Esophagus muscularis mucosa (tissue), 3 donors: ENCODE measurements around the gene CXCL12.

Experiments
- POLR2A ChIP-seq: fragments of 450-650 bp; IDR thresholded peaks from one replicate; pipeline ENCODE4 v1.6.1; 2017; ENCODE audit warnings: antibody characterized with exemption, moderate library complexity, mild to moderate bottlenecking, low read depth
- TF ChIP-seq, protein P1 (sequence below), 3 experiments: fragments of 200-600 bp in 2 of 3; fragments of 450-650 bp in 1 of 3; sonication (generic) in 2 of 3; IDR thresholded peaks; one replicate each; pipeline ENCODE4 v1.5.1; 2017 to 2019; ENCODE audit warnings: antibody characterized with exemption in 3 of 3, mild to moderate bottlenecking in 2 of 3, moderate library complexity in 1 of 3

DNA sequence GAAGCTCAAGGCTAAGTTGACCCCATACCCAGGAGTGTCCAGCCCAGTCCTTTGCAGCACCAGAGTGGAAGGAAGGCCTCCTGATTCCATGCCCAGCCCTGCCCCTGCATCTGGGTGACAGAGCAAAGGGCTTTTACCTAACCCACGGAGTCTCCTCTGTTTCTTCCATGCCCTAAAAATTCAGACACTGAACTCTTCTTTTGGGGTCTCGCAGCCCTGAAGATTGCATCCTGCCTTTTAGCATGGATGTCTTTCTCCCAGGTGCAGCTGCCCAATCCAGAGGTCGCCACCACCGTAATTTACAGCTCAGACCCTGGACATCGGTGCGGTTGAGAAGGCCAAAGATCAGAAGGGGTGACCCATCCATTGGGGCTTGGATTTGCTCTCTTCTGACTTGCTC is 50.8 kb downstream of the CXCL12 start:
- TF ChIP-seq, protein P1, sequence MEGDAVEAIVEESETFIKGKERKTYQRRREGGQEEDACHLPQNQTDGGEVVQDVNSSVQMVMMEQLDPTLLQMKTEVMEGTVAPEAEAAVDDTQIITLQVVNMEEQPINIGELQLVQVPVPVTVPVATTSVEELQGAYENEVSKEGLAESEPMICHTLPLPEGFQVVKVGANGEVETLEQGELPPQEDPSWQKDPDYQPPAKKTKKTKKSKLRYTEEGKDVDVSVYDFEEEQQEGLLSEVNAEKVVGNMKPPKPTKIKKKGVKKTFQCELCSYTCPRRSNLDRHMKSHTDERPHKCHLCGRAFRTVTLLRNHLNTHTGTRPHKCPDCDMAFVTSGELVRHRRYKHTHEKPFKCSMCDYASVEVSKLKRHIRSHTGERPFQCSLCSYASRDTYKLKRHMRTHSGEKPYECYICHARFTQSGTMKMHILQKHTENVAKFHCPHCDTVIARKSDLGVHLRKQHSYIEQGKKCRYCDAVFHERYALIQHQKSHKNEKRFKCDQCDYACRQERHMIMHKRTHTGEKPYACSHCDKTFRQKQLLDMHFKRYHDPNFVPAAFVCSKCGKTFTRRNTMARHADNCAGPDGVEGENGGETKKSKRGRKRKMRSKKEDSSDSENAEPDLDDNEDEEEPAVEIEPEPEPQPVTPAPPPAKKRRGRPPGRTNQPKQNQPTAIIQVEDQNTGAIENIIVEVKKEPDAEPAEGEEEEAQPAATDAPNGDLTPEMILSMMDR (IDR thresholded peaks at IDR 0.05), result no peak
- no peak for TF ChIP-seq POLR2A
